Measurements from ENCODE around the gene AATF. TPM values are rescaled to one million over a fixed set of nuclear protein-coding genes. Genes with fewer than 3 reads are reported as not detected.

AATF gene
- total and polyA plus RNA-seq, 11 donors = 15.2 to 51.6 (median 28.9) TPM

DNA sequence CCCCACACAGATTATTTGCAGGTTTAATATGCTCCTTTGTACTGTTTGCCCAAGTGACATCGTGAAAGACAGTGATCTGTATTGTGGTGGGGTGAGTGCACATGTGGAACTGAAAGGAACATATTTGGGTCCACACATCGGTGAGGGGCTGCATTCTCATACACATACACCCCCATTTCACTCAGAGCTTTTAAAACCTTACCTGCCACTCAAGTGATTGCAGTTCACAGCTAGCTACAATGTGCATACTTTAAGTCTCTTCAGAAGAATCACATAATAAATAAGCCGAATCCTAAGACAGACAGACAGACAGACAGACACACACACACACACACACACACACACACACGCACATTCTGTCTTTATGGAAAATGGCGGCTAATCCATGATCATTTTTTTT is 102.6 kb downstream of the AATF start:
- H3K4me1 ChIP-seq = no peaks in the 10 kb centered on the region
- no peak overlapping the region for H3K4me3 ChIP-seq
- intact Hi-C loops (cut with DNase I) = no loop called here
- H3K27me3 ChIP-seq = no peaks in the 10 kb centered on the region
- H3K27ac ChIP-seq = no peak overlapping the region
- H3K9me3 ChIP-seq = no peaks in the 10 kb centered on the region
- ATAC-seq (no peak), DNase-seq (no peak)
- WGBS, 4 donors = 93 to 98% (median 94%) methylated on average over 5 of the region's 5 CpGs
- H3K36me3 ChIP-seq = peaks cover 0 to 44% (median 6%) of the 10 kb centered on the region in 9 donors
- TF ChIP-seq POLR2A (IDR thresholded peaks at IDR 0.05) = no peak
- TF ChIP-seq, protein P1, sequence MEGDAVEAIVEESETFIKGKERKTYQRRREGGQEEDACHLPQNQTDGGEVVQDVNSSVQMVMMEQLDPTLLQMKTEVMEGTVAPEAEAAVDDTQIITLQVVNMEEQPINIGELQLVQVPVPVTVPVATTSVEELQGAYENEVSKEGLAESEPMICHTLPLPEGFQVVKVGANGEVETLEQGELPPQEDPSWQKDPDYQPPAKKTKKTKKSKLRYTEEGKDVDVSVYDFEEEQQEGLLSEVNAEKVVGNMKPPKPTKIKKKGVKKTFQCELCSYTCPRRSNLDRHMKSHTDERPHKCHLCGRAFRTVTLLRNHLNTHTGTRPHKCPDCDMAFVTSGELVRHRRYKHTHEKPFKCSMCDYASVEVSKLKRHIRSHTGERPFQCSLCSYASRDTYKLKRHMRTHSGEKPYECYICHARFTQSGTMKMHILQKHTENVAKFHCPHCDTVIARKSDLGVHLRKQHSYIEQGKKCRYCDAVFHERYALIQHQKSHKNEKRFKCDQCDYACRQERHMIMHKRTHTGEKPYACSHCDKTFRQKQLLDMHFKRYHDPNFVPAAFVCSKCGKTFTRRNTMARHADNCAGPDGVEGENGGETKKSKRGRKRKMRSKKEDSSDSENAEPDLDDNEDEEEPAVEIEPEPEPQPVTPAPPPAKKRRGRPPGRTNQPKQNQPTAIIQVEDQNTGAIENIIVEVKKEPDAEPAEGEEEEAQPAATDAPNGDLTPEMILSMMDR (IDR thresholded peaks at IDR 0.05) = no peak

DNA sequence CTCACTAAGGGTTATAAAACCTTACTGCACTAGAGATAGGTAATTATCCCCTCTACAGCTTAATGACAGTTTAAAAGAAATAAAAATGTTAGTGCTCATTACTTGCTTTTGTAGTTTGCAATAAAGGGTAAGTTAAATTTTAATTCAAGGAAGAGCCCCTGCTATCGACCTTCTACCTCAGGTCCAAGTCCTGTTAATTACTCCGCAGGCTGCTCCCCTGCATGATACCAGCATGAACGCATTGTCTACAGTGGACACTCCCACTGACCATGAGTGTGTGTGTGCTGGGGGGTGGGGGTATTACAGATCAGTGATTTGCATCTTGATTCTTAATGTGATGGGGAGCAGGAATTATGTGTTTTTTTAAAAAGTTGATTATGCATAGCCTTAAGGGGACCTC is 103.1 kb downstream of the AATF start:
- Histone ChIP-seq H3K27me3 (no peaks in the 10 kb centered on the region), H3K4me1 (no peaks in the 10 kb centered on the region), H3K27ac (no peak overlapping the region), H3K36me3 (peaks cover 0 to 49% (median 10%) of the 10 kb centered on the region in 9 donors), H3K9me3 (no peaks in the 10 kb centered on the region), H3K4me3 (no peak overlapping the region)
- no peak for TF ChIP-seq POLR2A (IDR thresholded peaks at IDR 0.05)
- TF ChIP-seq, protein P1 (IDR thresholded peaks at IDR 0.05) = no peak
- DNase-seq (no peak), ATAC-seq (no peak)
- WGBS, 4 donors = 88 to 96% (median 93%) methylated on average over 3 of the region's 3 CpGs
- intact Hi-C loops (cut with DNase I) = no loop called here

DNA sequence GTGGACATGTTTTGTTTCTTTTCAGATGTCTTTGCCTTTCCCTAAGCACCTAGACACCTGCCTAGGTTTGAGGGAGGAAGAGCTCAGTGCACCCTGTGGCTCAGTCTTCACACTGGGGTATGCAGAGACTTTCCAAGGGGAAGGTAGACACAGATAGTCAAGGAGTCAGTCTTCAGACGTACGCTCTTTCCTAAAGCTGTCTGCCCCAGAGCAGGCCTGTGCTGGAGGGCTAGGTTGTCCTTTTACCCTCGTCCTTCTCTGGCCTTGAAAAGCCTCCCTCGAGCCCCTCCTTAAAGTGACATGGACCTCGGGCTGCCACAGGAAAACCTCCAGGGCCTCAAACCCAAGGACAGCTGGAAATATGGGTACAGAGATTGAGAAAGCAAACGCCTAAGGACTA is 103.7 kb downstream of the AATF start:
- Histone ChIP-seq H3K36me3 (peaks cover 0 to 55% (median 14%) of the 10 kb centered on the region in 9 donors), H3K4me1 (no peaks in the 10 kb centered on the region), H3K27ac (no peak overlapping the region), H3K4me3 (no peak overlapping the region), H3K27me3 (no peaks in the 10 kb centered on the region), H3K9me3 (no peaks in the 10 kb centered on the region)
- ATAC-seq (no peak), DNase-seq (no peak)
- TF ChIP-seq POLR2A (IDR thresholded peaks at IDR 0.05) = no peak
- TF ChIP-seq, protein P1 (IDR thresholded peaks at IDR 0.05) = no peak
- intact Hi-C loops (cut with DNase I) = no loop called here
- WGBS, 4 donors = 89 to 94% (median 90%) methylated on average over 6 of the region's 6 CpGs

DNA sequence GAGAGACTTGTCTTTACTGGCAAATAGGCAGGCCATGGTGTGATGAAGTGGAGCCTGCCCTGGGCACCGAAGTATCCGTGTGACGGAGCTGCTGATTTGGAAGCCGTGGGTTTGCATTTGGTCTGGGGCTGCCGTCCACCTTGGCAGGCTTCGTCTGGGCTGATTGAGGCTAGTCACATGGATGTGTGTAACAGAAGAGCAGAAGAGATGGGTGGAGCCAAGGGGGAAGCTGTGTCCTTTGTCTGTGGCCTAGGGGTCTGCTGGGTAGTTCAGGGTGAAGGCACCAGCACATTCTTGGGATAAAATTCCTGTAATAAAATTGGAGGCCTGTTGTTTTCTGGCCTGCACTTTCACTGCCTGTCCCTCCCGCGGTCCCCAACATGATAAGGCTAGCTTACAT is 106.1 kb downstream of the AATF start:
- TF ChIP-seq, protein P1 (IDR thresholded peaks at IDR 0.05) = no peak
- TF ChIP-seq POLR2A (IDR thresholded peaks at IDR 0.05) = no peak
- Histone ChIP-seq H3K4me1 (no peaks in the 10 kb centered on the region), H3K36me3 (peaks cover 0 to 59% (median 16%) of the 10 kb centered on the region in 9 donors), H3K9me3 (no peaks in the 10 kb centered on the region), H3K27me3 (no peaks in the 10 kb centered on the region), H3K4me3 (no peak overlapping the region), H3K27ac (no peak overlapping the region)
- intact Hi-C loops (cut with DNase I) = no loop called here
- DNase-seq = no peak
- WGBS, 4 donors = 80 to 87% (median 82%) methylated on average over 8 of the region's 8 CpGs
- no peak for ATAC-seq
